CD4-positive, alpha-beta T cell treated with Interleukin-10 for 1 hour (primary cell): ENCODE results near the gene LMAN2L.
A peak's percentile ranks its signal among the peaks of the same experiment; 100 is the strongest.

ENCODE experiments used
- DNase-seq: peaks from one replicate; pipeline ENCODE4 v3.0.0-alpha.2; 2020

Gene LMAN2L, protein sequence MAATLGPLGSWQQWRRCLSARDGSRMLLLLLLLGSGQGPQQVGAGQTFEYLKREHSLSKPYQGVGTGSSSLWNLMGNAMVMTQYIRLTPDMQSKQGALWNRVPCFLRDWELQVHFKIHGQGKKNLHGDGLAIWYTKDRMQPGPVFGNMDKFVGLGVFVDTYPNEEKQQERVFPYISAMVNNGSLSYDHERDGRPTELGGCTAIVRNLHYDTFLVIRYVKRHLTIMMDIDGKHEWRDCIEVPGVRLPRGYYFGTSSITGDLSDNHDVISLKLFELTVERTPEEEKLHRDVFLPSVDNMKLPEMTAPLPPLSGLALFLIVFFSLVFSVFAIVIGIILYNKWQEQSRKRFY

DNA sequence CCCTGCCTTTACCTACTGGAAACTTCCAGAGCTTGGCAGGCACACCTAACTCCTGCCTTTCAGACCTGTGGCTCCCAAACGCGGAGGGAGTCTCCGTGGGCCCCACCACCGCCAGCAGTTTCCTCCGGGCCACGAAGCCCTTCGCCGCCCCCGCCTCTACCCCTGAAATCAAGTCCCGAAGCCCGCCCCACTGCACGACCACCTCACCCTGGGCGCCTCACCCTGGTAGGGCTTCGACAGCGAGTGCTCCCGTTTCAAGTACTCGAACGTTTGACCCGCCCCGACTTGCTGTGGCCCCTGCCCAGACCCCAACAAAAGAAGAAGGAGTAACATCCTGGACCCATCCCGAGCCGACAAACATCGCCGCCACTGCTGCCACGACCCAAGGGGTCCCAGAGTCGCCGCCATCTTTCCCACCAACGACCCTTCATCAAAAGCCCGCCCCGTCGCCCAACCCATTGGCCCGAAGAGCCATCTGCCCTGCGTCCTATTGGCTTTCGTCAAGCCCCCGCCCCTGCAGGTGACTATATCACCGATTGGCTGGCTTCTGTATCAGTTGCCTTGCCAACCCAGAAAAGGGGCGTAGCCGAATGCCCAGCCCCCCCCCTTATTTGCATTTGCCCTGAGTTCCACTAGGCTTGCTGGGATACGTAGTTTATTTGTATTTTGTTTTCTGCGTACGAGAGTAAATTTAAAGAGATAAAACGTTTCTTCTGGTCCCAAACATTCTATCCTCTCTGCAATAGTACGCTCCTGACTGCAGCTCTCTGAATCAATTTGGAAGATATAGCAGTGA is at the start of gene LMAN2L:
TSS of gene LMAN2L (minus strand) at position 432 of the 796 bp plus-strand sequence. CDS start at position 408, 24 bp downstream.
- DNase-seq = peak; percentile 98

DNA sequence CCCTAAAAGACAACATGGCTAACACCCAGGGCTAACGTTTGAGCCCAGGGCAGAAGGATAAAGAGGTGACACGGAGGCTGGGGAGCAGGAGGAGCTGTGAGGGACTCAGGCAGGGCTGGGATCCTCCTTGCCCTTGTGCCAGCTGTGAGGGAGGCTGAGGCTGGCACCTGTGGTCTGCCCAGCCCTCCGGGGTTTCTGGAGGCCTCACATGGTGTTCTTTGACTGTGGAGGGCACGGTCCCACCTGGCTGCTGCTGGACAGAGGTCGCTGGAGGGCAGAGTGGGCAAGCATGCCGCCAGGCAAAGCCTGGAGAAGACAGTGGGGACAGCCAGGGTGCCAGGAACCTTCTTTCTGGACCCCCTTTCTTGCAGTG is 49.4 kb upstream of the LMAN2L start:
- DNase-seq = no peak

DNA sequence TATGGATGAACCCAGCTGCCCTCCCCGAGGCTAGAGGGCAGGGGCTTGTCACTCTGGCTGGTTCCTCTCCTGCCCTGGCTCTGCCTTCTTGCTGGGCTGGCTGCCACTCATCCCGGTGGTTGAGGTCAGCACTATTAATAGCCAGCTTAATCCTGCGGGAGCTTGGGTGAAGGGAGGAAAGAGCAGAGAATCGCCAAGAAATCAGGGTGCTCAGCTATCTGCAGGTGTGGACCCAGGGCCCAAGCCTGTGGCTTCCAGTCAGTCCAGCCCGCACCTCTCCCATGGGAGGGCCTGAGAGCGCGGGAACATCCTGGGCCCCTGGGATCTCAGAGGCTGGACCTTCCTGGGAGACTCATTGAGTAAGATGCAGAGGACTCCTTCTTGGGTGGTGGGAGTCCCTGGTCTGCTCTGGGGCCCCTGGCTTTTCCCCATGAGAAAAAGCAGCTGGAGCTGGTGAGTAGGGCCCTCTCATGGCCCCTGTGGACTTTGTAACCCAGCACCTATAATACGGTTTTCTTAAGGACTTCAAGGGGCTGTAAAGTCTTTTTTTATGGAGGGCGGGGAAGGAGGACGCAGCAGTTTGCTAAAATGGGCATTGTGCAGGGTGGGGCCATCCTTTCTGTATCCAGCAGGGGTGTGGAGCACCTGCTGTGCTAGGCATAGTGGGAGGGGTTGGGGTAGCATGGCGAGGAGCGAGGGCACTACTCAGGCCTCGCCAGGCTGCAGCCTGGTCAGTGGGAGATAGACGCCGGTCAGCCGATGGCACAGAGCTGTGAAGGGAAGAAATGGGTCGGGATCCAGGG is 48.8 kb upstream of the LMAN2L start:
- no peak for DNase-seq

DNA sequence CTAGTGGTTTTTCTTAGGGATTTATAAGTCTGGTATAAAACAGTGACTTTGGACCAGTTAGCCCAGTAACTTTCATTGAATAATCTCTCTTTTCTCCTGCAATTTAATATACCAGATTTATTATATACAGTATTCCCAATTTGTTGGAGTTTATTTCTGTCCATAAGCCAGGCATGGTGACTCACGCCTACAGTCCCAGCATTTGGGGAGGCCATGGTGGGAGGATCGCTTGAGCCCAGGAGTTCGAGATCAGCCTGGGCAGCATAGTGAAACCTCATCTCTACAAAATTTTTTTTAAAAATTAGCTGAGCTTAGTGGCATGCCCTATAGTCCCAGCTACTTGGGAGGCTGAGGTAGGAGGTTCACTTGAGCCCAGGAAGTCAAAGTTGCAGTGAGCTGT is 47.5 kb upstream of the LMAN2L start:
- no peak for DNase-seq

DNA sequence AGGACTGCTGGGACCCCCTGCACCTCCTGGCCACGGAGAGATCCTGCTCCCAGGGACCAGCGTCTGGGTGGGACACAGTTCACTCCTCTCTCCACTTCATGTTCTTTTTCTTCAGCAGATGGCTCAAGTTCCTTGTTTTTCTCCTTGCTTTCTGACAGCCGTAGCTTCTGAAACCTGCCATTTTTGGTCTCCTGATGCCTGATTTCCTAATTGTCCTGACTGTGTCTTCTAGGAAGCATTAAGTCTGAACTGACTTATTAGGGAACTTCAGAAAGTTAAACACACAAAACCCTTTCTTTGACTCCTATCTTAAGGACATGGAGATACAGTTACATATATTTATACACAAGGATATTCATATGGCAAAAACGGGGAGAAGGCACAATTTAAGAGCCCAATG is 43.5 kb upstream of the LMAN2L start:
- DNase-seq = no peak

DNA sequence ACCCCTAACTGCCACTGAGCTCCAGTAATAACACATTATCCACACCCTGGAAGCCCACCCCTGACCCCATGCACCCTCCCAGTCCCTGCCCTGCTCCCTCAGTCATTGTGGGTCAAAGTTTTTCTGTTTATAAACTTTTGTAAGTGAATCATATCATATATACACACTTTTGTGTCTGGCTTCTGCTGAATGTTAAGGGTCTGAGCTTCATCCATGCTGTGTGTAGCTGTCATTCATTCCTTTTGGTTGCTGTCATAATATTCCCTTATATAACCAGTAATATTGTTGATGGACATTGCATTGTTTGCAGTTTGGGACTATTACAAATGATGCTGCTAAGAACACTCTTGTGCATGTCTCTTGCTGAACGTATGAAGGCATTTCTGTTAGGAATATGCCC is 35.3 kb upstream of the LMAN2L start:
- DNase-seq = no peak

DNA sequence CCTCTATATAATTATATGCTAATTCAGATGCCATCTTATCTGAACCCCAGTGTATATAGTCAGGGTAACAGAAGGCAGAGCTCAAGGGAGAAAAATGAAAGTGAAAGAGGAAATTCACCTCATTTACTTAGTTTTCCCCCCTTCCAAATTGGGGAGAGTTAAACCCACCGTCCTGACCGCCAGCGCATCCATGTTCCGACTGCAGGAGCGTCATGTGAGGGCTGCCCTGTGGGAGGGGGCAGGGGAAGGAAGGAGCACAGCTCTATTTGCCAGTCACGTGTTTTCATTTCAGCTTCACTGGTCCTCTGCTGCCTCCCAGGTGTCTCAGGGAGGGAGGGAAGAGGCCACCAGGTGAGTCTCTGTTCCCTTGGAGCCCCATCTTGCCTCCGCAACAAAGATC is 34.1 kb upstream of the LMAN2L start:
- peak; percentile 69 for DNase-seq

DNA sequence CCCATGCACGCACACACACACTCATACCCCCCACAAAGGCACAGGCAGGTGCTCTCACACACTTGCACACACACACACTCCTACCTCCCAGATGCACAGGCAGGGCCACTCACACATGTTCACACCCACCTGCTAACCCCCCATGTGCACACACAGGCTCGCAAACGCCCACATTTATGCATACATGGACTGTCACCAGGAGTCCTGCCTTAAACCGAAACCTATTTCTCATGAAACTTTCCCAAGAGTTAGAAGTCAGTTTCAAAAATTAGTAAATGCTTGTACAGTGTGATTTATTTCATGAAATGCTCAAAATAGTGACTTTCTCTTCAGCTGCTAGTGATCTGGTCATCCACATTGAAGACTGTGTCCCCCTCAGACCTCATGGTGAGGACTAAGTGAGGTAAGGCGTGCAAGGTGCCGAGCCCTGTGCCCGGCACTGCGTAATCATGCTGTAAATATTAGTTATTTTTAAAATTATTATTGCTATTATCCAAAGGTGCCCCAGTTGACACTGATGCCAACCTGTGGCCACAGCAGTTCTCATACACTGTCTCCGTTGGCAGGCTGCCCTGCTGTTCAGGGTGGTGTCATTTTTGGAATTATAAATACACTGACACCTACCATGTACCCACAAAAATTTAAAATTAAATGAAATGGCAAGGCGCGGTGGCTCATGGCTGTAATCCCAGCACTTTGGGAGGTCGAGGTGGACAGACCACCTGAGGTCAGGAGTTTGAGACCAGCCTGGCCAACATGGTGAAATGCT is 33.2 kb upstream of the LMAN2L start:
- no peak for DNase-seq

DNA sequence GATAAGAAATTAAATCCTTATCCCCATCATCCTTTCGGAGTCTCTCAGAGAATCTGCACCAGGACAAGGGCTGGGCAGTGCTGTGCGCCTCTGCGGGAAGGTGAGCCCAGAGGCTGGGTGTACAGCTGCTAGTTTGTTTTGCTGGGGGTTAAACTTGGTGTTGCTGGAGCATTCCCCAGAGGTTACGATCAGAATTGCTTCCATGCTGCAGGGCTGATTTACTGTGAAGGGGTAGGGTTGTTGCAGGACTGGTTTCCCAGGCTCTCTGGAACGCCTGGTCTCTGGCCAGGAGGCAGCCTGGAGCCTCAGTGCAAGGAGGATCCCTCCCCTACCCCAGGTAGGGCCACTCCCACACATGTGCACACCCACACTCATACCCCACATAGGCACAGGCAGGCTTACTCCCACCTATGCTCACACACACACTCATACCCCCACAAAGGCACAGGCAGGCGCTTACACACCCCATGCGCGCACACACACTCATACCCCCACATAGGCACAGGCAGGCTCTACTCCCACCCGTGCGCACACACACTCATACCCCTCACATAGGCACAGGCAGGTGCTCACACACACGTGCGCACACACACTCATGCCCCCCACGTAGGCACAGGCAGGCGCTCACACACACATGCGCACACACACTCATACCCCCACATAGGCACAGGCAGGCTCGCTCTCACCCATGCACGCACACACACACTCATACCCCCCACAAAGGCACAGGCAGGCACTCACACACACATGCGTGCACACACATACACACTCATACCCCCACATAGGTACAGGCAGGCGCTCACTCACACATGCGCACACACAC is 32.1 kb upstream of the LMAN2L start:
- DNase-seq = no peak

DNA sequence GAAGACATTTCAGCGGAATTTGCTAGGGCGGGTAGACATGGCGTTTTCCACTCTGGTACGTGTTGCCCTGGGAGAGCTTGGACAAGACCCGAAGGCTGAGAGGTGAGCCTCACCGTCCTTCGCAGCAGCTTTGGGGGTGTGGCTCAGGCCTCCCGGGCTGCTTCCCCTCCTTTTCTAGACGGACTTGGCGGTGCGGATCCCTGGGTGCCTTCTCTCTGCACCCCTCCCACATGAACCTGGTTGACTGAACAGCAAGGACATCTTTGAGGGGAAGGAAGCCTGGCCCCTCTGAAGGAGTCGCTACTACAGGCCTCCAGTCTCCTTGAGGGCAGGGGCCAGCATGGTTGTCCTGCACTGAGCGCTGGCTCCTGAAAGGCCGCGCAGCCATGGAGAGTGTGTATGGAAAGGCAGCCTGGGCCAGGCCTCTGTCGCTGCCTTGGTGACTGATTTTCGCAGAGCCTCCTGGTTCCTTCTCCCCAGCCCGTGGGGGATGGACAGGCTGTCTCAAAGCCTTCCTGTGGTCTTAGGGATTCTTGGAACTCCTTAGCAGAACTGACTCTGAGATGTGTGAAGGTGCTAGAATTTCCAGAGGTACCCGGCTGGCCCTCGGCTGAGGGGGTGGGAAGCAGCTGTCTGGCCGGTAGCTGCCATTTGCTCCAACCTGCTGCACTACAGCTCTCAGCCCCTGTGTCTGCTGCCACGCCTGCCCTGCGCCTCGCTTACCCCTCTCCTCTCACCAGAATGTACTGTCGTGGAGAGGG is 30.8 kb upstream of the LMAN2L start:
- DNase-seq = no peak

DNA sequence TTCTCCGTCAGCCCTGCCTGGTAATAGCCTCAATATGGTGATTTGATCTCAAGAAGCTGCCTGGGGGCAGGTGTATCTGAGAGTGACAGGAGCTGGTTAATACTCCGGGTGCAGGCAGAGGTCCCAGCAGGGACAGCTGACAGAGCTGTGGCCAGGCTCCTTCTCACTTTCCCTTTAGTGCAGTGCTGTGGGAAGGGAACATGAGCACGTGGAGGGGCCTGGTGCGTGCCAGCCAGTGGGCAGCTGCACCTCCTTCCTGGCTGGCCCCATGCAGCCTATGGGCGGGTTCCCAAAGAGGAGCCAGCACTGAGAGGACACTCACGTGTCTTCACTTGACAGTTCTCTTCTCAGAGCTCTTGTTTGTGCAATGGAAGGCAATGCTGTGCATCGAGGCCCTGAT is 29.9 kb upstream of the LMAN2L start:
- DNase-seq = no peak

DNA sequence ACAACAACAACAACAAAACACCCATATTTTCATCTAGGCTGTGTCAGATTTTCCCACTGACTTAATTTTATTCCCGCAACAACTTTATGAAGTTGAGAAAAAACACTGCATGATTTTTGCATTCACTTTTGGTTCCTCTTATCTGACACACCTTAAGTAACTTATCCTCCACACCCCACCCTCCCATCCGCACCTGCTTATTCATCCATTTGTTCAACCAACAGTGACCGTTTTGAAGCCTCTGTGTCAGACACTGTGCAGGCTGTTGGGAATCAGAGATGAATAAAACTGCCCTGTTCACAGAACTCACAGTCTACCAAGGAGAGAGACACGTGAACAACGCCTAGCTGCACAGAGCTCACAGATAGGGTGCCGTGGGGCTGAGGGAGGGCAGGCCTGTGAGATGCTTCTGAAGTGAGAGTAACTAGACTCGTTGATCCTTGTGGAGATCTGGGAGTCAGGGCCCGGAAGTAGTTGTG is 28.3 kb upstream of the LMAN2L start:
- no peak for DNase-seq

DNA sequence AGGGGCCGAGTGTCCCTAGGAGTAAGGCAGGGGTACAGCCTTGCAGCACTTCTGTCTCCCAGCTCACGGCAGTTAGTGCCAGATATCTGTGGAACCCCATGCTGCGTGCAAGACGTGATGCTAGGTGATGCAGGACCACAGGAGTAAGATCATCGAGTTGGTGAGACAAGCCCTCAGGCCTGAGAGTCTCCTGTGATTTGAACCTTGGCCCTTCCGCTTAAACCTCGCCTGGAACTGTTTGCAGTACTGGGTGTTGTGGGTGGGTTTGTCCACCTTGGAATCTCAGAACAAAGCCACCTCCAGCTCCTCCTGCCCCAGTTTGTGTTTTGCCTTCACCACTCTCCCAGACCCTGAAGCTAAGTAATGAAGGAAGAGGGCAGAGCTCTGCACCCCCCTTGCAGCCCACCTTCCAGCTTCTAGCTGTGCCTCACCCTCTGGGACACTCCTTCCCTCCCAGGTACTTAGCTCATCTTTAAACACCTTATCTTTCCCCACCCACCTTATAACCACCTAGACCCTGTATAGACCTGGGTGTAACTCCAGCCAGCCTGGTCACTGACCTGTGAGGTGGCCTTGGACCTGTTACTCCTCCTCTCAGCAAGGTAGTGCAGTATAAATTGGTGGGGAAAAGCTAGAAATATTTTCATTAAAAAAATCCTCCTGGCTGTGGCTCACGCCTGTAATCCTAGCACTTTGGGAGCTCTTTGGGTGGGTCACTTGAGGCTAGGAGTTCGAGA is 27.4 kb upstream of the LMAN2L start:
- DNase-seq = no peak

DNA sequence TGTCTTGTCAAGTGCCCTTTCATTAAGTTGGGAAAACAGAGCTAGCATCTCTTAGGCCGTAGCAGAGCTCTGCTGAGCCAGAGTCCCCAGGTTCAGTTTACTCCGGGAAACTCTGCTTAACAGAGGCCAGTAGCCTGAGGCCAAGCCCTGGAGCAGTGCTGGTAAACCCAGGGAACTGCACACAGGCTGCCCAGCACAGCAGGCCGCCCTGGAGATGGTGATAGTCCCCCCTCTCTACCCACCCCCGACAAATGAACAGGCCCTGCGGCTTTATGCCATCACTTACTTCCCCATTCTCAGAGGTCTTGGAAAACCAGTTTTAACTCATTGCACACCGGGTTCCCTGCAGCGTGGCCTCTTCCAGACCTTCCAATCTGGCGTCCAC is 24.4 kb upstream of the LMAN2L start:
- no peak for DNase-seq

DNA sequence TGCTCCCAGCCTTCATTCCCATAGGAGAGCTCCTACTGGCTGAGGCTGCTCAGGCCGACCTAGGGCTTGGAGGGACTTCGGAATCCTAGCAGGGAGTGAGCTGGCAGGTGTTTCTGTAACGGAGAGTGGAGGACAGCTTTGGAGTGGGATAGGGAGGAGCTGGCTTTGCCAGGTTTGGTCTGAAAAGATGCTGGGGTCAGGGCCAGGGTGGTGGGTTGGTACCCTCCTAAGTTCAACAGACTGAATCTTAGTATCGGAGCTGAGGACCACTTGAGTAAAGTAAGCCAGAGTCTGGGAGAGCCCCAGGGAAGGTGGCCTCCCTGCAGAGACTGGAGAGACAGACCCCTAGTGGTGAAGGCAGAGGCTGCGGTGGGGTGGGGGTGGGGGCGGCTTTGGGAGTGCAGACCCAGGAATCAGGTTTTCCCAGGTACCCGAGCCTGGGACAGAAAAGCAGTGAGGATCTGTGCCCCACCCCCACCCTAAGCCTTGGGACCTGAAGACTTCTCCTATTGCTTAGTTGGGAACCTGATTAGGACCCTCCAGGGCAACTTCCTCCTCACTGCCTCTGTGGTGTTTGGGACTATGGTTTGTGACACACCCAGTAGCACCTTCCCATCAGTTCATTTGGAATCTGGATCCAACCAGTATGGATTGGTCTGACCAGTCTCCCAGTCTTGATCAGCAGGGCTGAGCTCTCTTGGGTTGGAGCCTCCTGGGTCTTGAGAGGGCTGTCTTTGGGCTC is 23.8 kb upstream of the LMAN2L start:
- DNase-seq = no peak

DNA sequence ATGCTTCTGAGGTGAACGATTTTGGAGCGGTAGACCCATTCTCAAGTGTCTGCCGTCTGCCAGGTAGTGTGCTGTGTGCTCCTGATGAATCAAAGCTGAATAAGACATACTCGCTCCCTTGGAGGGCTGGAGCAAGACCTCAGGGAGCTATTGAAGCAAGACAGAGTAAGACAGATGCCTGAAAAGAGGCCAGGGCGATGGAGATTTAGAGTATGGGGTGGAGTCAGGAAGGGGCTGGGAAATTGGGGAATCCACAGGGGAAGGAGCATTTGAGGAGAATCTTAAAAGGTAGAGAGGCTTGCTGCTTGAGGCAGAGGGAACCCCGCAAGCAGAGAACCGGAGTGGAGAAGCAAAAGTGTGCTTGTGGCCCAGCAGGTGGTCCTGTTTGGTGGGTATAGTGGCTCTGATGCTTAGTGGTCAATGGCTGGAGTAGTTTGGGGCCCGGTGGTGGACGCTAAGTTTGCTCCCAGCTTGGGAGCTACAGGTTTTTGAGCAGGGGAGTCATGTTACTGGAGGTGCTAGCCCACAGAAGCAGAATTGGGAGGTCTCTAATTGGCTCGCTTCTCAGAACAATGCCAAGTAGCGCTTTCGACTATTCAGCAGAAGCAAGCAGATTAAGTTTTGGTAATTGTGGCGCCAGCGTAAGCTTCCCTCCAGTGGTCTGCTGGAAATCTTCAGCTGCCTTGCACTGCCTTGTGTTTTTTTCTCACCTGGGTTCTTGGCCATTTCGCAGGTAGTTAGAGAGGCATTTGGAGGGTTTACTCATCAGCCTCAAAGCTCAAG is 22.9 kb upstream of the LMAN2L start:
- no peak for DNase-seq

DNA sequence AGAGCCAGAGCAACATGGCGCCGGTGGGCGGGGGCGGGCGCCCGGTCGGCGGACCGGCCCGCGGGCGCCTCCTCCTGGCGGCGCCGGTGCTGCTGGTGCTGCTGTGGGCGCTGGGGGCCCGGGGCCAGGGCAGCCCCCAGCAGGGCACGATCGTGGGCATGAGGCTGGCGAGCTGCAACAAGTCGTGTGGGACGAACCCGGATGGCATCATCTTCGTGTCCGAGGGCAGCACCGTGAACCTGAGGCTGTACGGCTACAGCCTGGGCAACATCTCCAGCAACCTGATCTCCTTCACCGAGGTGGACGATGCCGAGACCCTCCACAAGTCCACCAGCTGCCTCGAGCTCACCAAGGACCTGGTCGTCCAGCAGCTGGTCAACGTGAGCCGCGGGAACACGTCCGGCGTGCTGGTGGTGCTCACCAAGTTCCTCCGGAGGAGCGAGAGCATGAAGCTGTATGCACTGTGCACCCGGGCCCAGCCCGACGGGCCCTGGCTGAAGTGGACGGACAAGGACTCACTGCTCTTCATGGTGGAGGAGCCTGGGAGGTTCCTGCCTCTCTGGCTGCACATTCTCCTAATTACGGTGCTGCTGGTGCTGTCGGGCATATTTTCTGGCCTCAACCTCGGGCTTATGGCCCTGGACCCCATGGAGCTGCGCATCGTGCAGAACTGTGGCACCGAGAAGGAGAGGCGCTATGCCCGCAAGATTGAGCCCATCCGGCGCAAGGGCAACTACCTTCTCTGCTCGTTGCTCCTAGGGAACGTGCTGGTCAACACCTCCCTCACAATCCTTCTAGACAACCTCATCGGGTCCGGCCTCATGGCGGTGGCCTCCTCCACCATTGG is 21.3 kb upstream of the LMAN2L start:
- no peak for DNase-seq
